Upper lobe of right lung (tissue), 1 donor: ENCODE data around the gene SPNS1. TPM values are rescaled to one million over a fixed set of nuclear protein-coding genes. Genes with fewer than 3 reads are reported as not detected.

Source experiments
- ATAC-seq: fragments of 200-7000 bp; cut with Tn5 transposase; one replicate; pipeline ENCODE4 v1.9.1; 2020; ENCODE audit warnings: mild to moderate bottlenecking, moderate library complexity
- DNase-seq: peaks from one replicate; pipeline ENCODE4 v3.0.0-alpha.2; 2020
- H3K27ac ChIP-seq: fragments of 200-600 bp; one replicate; pipeline ENCODE4 v1.8.0; 2022
- H3K27me3 ChIP-seq: fragments of 200-600 bp; one replicate; pipeline ENCODE4 v1.8.0; 2022; ENCODE audit warnings: mild to moderate bottlenecking
- H3K36me3 ChIP-seq: fragments of 200-600 bp; one replicate; pipeline ENCODE4 v1.8.0; 2022
- H3K4me1 ChIP-seq: fragments of 200-600 bp; one replicate; pipeline ENCODE4 v1.8.0; 2022
- H3K4me3 ChIP-seq: fragments of 200-600 bp; one replicate; pipeline ENCODE4 v1.8.0; 2022; ENCODE audit warnings: mild to moderate bottlenecking
- H3K9me3 ChIP-seq: fragments of 200-600 bp; one replicate; pipeline ENCODE4 v1.8.0; 2022
- intact Hi-C: fragments of 100-400 bp; cut with DNase I; formaldehyde crosslinking; loops from one replicate; pipeline ENCODE4 v1.11.0; 2022
- total RNA-seq: library from RNA; stranded (reverse); fragmentation: NEBNext Ultra II Directional; extraction: Animal tissue kit (Norgen Biotek cat#: 25700); gene quantifications from one replicate; pipeline ENCODE4 v1.2.1, GENCODE V29; 2021
- TF ChIP-seq, protein P1 (sequence below): fragments of 200-600 bp; IDR thresholded peaks from one replicate; pipeline ENCODE4 v1.8.0; 2022; ENCODE audit warnings: antibody characterized with exemption
- donor health status: DM: no; HTN: yes; CAD: no; lungs with severe emphysema.

Gene SPNS1
- total RNA-seq, 1 donor from 2014 or later = 52.2 TPM

DNA sequence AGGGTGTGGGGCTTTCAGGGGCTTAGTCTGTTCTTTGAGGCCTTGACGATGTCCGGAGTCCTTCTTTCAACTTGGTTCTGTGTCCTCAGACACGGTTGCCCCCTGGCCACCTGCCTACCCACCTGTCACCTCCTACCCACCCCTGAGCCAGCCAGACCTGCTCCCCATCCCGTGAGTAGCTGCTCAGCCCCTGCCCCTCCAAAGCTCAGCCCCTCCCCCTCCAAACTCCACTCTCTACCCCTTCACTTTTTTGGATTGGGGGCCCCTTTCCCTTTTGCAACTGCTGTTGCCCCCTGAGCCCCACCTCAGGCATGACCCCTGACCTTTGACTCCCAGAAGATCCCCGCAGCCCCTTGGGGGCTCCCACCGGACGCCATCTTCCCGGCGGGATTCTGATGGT is 11.5 kb downstream of the SPNS1 start:
- Histone ChIP-seq H3K27me3 (no peaks in the 10 kb centered on the region), H3K9me3 (no peaks in the 10 kb centered on the region), H3K4me1 (no peaks in the 10 kb centered on the region), H3K36me3 (peaks cover 72% of the 10 kb centered on the region), H3K4me3 (peak overlapping the region; percentile 40), H3K27ac (no peak overlapping the region)
- ATAC-seq (no peak), DNase-seq (no peak)
- intact Hi-C loops = no loop called here
- TF ChIP-seq, protein P1, sequence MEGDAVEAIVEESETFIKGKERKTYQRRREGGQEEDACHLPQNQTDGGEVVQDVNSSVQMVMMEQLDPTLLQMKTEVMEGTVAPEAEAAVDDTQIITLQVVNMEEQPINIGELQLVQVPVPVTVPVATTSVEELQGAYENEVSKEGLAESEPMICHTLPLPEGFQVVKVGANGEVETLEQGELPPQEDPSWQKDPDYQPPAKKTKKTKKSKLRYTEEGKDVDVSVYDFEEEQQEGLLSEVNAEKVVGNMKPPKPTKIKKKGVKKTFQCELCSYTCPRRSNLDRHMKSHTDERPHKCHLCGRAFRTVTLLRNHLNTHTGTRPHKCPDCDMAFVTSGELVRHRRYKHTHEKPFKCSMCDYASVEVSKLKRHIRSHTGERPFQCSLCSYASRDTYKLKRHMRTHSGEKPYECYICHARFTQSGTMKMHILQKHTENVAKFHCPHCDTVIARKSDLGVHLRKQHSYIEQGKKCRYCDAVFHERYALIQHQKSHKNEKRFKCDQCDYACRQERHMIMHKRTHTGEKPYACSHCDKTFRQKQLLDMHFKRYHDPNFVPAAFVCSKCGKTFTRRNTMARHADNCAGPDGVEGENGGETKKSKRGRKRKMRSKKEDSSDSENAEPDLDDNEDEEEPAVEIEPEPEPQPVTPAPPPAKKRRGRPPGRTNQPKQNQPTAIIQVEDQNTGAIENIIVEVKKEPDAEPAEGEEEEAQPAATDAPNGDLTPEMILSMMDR = no peak

DNA sequence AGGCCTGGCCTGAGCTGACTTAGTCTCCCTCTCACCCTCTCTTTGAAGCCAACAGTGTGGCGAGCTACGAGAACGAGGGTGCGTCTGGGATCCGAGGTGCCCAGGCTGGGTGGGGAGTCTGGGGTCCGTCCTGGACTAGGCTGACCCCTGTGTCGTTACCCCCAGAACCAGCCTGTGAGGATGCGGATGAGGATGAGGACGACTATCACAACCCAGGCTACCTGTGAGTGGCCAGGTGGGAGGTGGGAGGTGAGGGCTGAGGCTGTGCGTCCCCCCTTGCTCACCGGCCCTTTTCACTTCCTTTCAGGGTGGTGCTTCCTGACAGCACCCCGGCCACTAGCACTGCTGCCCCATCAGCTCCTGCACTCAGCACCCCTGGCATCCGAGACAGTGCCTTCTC is 11.9 kb downstream of the SPNS1 start:
- Histone ChIP-seq H3K4me3 (peak overlapping the region; percentile 40), H3K27me3 (no peaks in the 10 kb centered on the region), H3K36me3 (peaks cover 67% of the 10 kb centered on the region), H3K4me1 (no peaks in the 10 kb centered on the region), H3K9me3 (no peaks in the 10 kb centered on the region), H3K27ac (no peak overlapping the region)
- DNase-seq = no peak
- no peak for ATAC-seq
- intact Hi-C loops = no loop called here
- TF ChIP-seq, protein P1 = no peak

DNA sequence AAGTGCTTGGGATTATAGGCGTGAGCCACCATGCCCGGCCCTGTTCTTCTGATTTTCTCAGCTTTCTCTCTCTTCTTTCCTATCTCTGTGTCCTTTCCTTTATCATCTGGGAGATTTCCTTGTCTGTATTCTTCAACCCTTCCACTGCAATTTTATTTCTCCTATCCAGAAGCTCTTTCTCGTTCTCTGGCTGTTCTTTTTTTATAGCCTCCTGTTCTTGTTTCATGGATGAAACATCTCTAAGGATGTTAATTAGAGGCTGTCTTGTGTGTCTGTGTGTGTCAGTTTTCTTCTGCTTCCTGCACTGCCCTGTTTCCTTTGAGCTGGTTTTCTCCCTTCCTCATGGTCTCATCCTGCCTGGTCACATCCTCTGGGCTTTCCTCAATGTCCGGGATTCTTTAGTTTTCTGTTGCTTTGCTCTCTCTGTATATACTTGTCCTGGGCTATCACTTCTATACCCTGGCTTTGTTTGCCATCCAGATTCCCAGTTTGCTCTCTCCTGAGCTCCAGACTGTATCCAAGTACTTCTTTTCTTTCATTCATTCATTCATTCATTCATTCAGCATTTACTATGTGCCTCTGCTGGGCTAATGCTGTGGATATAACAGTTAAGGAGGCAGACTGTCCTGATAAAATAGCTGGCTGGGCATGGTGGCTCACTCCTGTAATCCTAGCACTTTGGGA is 12.7 kb downstream of the SPNS1 start:
- Histone ChIP-seq H3K36me3 (peaks cover 62% of the 10 kb centered on the region), H3K27ac (no peak overlapping the region), H3K4me3 (no peak overlapping the region), H3K27me3 (no peaks in the 10 kb centered on the region), H3K9me3 (no peaks in the 10 kb centered on the region), H3K4me1 (no peaks in the 10 kb centered on the region)
- intact Hi-C loops = no loop called here
- TF ChIP-seq, protein P1 = no peak
- ATAC-seq = no peak
- no peak for DNase-seq

DNA sequence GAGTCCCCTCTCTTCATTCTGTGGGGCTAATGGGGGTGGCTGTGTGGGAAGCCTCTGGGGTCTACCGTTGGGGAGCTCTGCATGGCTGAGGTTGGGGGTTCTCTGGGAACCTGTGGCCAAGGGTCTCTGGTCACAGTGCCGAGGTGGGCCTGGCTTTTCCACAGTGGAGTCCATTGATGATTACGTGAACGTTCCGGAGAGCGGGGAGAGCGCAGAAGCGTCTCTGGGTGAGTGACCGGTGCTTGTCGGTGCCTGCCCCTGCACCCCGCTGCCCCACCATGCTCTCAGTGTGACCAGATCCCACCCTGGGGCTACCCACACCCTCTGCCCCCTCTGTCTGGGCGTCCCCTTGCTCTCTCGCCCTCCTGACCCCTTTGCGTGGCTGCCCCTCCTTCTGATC is 14.8 kb downstream of the SPNS1 start:
- no peaks in the 10 kb centered on the region for H3K4me1 ChIP-seq
- H3K27ac ChIP-seq = no peak overlapping the region
- TF ChIP-seq, protein P1 = no peak
- H3K4me3 ChIP-seq = no peak overlapping the region
- H3K36me3 ChIP-seq = peaks cover 47% of the 10 kb centered on the region
- intact Hi-C loops = no loop called here
- ATAC-seq (no peak), DNase-seq (no peak)
- H3K27me3 ChIP-seq = no peaks in the 10 kb centered on the region
- no peaks in the 10 kb centered on the region for H3K9me3 ChIP-seq

DNA sequence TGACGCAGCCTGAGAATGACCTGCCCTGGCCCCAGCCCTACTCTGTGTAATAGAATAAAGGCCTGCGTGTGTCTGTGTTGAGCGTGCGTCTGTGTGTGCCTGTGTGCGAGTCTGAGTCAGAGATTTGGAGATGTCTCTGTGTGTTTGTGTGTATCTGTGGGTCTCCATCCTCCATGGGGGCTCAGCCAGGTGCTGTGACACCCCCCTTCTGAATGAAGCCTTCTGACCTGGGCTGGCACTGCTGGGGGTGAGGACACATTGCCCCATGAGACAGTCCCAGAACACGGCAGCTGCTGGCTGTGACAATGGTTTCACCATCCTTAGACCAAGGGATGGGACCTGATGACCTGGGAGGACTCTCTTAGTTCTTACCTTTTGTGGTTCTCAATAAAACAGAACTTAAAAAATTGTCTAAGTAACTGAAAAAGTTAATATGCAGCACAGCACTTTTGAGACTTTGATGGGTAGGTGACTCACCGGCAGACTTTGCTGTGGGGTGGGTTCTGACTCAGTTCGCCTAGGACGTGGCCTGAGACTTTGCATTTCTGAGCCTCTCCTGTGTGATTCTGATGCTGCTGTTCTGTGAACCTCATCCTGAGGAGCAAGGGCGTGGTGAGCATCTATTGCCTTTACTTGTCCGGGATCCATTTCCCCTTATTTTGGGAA is 15.9 kb downstream of the SPNS1 start:
- DNase-seq = no peak
- Histone ChIP-seq H3K4me1 (no peaks in the 10 kb centered on the region), H3K9me3 (no peaks in the 10 kb centered on the region), H3K27ac (no peak overlapping the region), H3K36me3 (peaks cover 47% of the 10 kb centered on the region), H3K4me3 (no peak overlapping the region), H3K27me3 (no peaks in the 10 kb centered on the region)
- ATAC-seq = no peak
- TF ChIP-seq, protein P1 = no peak
- intact Hi-C loops = no loop called here
